HG03103 (cell line): Measurements from ENCODE around the gene COL9A3.

Experiments
- ATAC-seq: cut with Tn5 transposase; IDR thresholded peaks from one replicate; pipeline ENCODE4 v1.9.1; 2021; ENCODE audit warnings: low read depth; ENCODE audit not compliant: unreplicated experiment

The COL9A3 gene

DNA sequence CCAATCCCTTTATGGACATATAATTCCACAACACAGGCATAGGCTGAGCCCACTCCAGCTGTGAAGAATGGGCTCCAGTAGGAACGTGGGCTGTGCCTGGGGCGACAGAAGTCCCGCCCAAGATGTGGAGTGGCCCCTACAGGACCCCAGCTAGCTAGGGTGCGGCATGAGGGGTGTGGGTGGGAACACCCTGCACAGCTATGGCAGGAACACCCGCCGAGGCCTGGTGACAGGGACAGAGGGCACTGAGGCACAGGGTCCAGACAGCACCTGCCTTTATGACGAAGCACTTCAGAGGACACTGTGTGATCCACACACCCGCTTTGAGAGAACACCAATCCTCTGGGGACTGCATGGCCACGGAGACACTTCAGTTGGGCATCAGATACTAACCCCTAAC lies 73.0 kb downstream of the COL9A3 start:
- no peak for ATAC-seq

- ATAC-seq, result no peak
Measured at GRCh38 chr20:62890444-62890843, 73.6 kb downstream of the COL9A3 start.
